WTC11 (cell line): Measurements from ENCODE around the gene GPHA2.

Source experiments
- ETV6 ChIP-seq: sonication (generic); formaldehyde crosslinking; IDR thresholded peaks from 2 replicates; pipeline ENCODE4 v1.8.1; 2022; ENCODE audit warnings: mild to moderate bottlenecking, missing genetic modification reagents
- SP1 ChIP-seq: sonication (generic); formaldehyde crosslinking; conservative IDR thresholded peaks from 2 replicates; pipeline ENCODE4 v1.8.1; 2022; ENCODE audit warnings: missing genetic modification reagents
- TF ChIP-seq, protein P1 (sequence below): fragments of 200-600 bp; IDR thresholded peaks from 2 replicates; pipeline ENCODE4 v1.8.0; 2022; ENCODE audit warnings: antibody characterized with exemption
- TF ChIP-seq, protein P2 (sequence below): sonication (generic); formaldehyde crosslinking; IDR thresholded peaks from 2 replicates; pipeline ENCODE4 v1.8.1; 2022; ENCODE audit warnings: low read depth, missing genetic modification reagents, borderline replicate concordance

DNA sequence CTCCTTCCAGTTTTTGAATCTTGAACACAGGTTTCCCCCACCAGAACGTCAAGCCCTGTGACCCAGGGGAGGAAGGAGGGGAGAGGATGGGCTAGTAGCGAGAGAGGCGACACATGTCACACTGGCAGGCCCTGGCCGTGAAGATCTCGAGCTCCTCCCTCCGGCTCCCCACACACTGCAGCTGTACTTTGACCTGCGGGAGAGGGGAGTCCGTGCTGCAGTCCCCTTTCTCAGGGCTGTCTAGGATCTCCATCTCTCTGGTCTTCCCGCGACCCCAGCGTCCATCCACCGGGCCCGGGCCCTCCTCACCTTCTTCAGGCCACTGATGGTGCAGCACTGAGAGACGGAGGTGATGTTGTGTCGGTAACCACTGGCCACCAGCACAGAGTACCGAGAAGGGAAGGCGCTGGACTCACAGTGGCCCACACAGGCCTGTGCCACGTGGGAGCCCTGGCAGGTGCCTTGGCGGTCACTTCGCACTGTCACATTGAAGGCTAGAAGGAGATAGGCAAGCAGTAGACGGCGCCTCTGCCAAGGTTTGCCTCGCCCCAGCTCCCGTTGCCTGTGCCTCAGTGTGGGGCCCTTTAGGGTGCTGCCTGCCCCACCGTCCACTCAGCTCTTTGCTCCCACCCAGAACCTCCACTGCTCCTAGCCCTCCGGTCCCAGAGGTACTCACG lies 873 bp downstream of the GPHA2 start:
- TF ChIP-seq, protein P1, sequence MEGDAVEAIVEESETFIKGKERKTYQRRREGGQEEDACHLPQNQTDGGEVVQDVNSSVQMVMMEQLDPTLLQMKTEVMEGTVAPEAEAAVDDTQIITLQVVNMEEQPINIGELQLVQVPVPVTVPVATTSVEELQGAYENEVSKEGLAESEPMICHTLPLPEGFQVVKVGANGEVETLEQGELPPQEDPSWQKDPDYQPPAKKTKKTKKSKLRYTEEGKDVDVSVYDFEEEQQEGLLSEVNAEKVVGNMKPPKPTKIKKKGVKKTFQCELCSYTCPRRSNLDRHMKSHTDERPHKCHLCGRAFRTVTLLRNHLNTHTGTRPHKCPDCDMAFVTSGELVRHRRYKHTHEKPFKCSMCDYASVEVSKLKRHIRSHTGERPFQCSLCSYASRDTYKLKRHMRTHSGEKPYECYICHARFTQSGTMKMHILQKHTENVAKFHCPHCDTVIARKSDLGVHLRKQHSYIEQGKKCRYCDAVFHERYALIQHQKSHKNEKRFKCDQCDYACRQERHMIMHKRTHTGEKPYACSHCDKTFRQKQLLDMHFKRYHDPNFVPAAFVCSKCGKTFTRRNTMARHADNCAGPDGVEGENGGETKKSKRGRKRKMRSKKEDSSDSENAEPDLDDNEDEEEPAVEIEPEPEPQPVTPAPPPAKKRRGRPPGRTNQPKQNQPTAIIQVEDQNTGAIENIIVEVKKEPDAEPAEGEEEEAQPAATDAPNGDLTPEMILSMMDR, result no peak
- TF ChIP-seq, protein P2, sequence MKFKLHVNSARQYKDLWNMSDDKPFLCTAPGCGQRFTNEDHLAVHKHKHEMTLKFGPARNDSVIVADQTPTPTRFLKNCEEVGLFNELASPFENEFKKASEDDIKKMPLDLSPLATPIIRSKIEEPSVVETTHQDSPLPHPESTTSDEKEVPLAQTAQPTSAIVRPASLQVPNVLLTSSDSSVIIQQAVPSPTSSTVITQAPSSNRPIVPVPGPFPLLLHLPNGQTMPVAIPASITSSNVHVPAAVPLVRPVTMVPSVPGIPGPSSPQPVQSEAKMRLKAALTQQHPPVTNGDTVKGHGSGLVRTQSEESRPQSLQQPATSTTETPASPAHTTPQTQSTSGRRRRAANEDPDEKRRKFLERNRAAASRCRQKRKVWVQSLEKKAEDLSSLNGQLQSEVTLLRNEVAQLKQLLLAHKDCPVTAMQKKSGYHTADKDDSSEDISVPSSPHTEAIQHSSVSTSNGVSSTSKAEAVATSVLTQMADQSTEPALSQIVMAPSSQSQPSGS (CRISPR knock-in tag), result no peak
- TF ChIP-seq SP1 (CRISPR knock-in tag) (no peak), ETV6 (CRISPR knock-in tag) (no peak)
